ENCODE data around the gene PLCB4. TPM values are rescaled to one million over a fixed set of nuclear protein-coding genes. Genes with fewer than 3 reads are reported as not detected.

The PLCB4 gene
- total and polyA plus RNA-seq, 2 experiments from 2014 or later, result 31.6 to 39.2 TPM

- Histone ChIP-seq H3K27ac (no peak overlapping the region), H3K4me1 (ENCODE audit: low read depth) (no peaks in the 10 kb centered on the region), H3K4me3 (no peak overlapping the region), H3K36me3 (no peaks in the 10 kb centered on the region), H3K9me3 (ENCODE audit: low read depth) (no peaks in the 10 kb centered on the region), H3K27me3 (no peaks in the 10 kb centered on the region)
- no peak for DNase-seq (ENCODE audit: low read depth in 1 of 2, low spot score in 1 of 2)
- no peak for TF ChIP-seq CTCF (IDR thresholded peaks at IDR 0.05; ENCODE audit: low read depth, low read length)
Observed at GRCh38 chr20:9236458-9236857, 167.6 kb downstream of the PLCB4 start.

- peak in 1 of 2 donors; percentile 91 for DNase-seq (ENCODE audit: low read depth in 1 of 2, low spot score in 1 of 2)
- Histone ChIP-seq H3K9me3 (ENCODE audit: low read depth) (no peaks in the 10 kb centered on the region), H3K4me3 (no peak overlapping the region), H3K36me3 (no peaks in the 10 kb centered on the region), H3K27me3 (no peaks in the 10 kb centered on the region), H3K27ac (no peak overlapping the region), H3K4me1 (ENCODE audit: low read depth) (no peaks in the 10 kb centered on the region)
- TF ChIP-seq CTCF (IDR thresholded peaks at IDR 0.05; ENCODE audit: low read depth, low read length), result no peak
Observed at GRCh38 chr20:9241232-9241692, 172.4 kb downstream of the PLCB4 start.

- Histone ChIP-seq H3K9me3 (ENCODE audit: low read depth) (no peaks in the 10 kb centered on the region), H3K36me3 (no peaks in the 10 kb centered on the region), H3K4me1 (ENCODE audit: low read depth) (no peaks in the 10 kb centered on the region), H3K27ac (no peak overlapping the region), H3K4me3 (no peak overlapping the region), H3K27me3 (no peaks in the 10 kb centered on the region)
- no peak for TF ChIP-seq CTCF (IDR thresholded peaks at IDR 0.05; ENCODE audit: low read depth, low read length)
- no peak for DNase-seq (ENCODE audit: low read depth in 1 of 2, low spot score in 1 of 2)
Observed at GRCh38 chr20:9241721-9242427, 173.0 kb downstream of the PLCB4 start.

DNA sequence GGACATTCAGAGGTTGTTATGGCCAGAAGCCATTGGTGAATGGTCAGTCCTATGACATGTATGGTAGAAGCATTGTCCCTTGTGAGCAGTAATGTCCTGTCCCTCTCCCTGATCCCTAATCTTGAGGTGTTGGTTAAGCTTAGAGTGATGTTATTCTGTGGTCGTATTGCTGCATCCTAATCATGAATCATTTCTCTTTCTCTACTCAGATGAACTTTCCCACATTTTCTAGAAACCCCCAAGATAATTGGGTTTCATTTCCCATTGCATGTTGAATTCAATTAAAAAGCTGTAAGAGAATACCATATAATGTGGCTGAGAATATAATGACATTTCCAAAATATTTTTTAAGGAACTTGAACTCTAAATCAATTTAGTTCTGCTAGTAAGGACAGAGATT, 175.1 kb downstream of the PLCB4 start:
- no peaks in the 10 kb centered on the region for H3K9me3 ChIP-seq (ENCODE audit: low read depth)
- TF ChIP-seq CTCF (IDR thresholded peaks at IDR 0.05; ENCODE audit: low read depth, low read length), result no peak
- no peaks in the 10 kb centered on the region for H3K4me1 ChIP-seq (ENCODE audit: low read depth)
- DNase-seq (ENCODE audit: low read depth in 1 of 2, low spot score in 1 of 2), result peak in 1 of 2 donors; percentile 12
- H3K36me3 ChIP-seq, result no peaks in the 10 kb centered on the region
- no peaks in the 10 kb centered on the region for H3K27me3 ChIP-seq
- no peak overlapping the region for H3K27ac ChIP-seq
- no peak overlapping the region for H3K4me3 ChIP-seq

DNA sequence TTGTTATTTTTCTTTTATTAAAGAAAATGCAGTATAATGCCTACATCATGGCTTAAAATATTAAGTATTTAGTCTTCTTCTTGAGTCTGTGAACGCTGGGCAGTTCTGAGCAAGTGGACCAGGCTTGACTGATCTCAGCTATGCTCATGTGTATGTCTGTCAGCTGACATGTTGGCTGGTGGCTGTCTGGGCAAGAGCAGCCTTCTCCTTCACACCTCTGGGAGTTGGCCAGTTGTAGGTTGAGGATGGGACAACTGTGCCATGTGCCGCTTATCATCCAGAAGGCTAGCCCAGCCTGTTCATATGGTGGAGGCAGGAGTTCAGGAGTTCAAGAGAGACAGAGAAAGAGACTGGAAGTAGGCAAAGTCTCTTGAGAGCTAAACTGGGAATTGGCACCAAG, 175.9 kb downstream of the PLCB4 start:
- no peaks in the 10 kb centered on the region for H3K4me1 ChIP-seq (ENCODE audit: low read depth)

More for the DNA sequence above, 175.9 kb downstream of the PLCB4 start:
- Histone ChIP-seq H3K9me3 (ENCODE audit: low read depth) (no peaks in the 10 kb centered on the region), H3K27ac (no peak overlapping the region), H3K27me3 (no peaks in the 10 kb centered on the region), H3K4me3 (no peak overlapping the region), H3K36me3 (no peaks in the 10 kb centered on the region)
- TF ChIP-seq CTCF (IDR thresholded peaks at IDR 0.05; ENCODE audit: low read depth, low read length), result no peak
- no peak for DNase-seq (ENCODE audit: low read depth in 1 of 2, low spot score in 1 of 2)

Data from cardiac muscle cell (in vitro differentiated cells and primary cell).